HepG2 (cell line): ENCODE data around the gene NUP85.

ENCODE experiments used
- HNF1B ChIP-seq: sonication (generic); formaldehyde crosslinking; IDR thresholded peaks from 2 replicates; pipeline ENCODE4 v1.5.1; 2020; ENCODE audit warnings: mild to moderate bottlenecking, moderate library complexity, missing genetic modification reagents
- RAD51 ChIP-seq: fragments of 450-650 bp; IDR thresholded peaks from 2 replicates; pipeline ENCODE4 v1.6.1; 2016; ENCODE audit warnings: borderline replicate concordance
- ZNF431 ChIP-seq: sonication (generic); formaldehyde crosslinking; IDR thresholded peaks from 2 replicates; pipeline ENCODE4 v1.9.0; 2022; ENCODE audit warnings: missing genetic modification reagents, low read depth, mild to moderate bottlenecking, borderline replicate concordance
- TF ChIP-seq, protein P1 (sequence below): sonication (generic); formaldehyde crosslinking; IDR thresholded peaks from 2 replicates; pipeline ENCODE4 v1.8.1; 2023; ENCODE audit warnings: mild to moderate bottlenecking, missing genetic modification reagents

GRCh38 chr17:75188614-75189013 is 16.9 kb upstream of the NUP85 start:
- no peak for TF ChIP-seq ZNF431 (CRISPR knock-in tag)
- TF ChIP-seq HNF1B (CRISPR knock-in tag) = no peak
- TF ChIP-seq, protein P1, sequence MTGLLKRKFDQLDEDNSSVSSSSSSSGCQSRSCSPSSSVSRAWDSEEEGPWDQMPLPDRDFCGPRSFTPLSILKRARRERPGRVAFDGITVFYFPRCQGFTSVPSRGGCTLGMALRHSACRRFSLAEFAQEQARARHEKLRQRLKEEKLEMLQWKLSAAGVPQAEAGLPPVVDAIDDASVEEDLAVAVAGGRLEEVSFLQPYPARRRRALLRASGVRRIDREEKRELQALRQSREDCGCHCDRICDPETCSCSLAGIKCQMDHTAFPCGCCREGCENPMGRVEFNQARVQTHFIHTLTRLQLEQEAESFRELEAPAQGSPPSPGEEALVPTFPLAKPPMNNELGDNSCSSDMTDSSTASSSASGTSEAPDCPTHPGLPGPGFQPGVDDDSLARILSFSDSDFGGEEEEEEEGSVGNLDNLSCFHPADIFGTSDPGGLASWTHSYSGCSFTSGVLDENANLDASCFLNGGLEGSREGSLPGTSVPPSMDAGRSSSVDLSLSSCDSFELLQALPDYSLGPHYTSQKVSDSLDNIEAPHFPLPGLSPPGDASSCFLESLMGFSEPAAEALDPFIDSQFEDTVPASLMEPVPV (CRISPR knock-in tag) = no peak
- TF ChIP-seq RAD51 = no peak
